MCF 10A (cell line): ENCODE measurements around the gene TIMM22. TPM values are rescaled to one million over a fixed set of nuclear protein-coding genes. Genes with fewer than 3 reads are reported as not detected.

Source experiments
- BruUV-seq: library from RNA; stranded (reverse); fragments of 400-500 nt; replicated peaks from 2 replicates; lab custom pipeline; 2021; lab: Mats Ljungman, UMichigan
- CTCF ChIA-PET: fragments of 300-600 bp; sonication (Branson Sonifier 250); formaldehyde crosslinking; extraction: SDS; loops from one replicate; lab custom pipeline; 2021; ENCODE audit warnings: antibody characterized with exemption, inconsistent platforms; lab: Yijun Ruan, JAX
- POLR2A ChIA-PET: fragments of 300-600, 350-650 bp; sonication (Branson Sonifier 250); formaldehyde crosslinking; extraction: SDS; loops from one replicate; lab custom pipeline; 2020; ENCODE audit warnings: antibody characterized with exemption, inconsistent platforms; lab: Yijun Ruan, JAX
- DNase-seq: peaks from one replicate; pipeline ENCODE4 v3.0.0-alpha.2; 2018; ENCODE audit not compliant: unreplicated experiment
- H3K27ac Mint-ChIP-seq: one replicate; pipeline ENCODE4 v1.8.0; 2022; ENCODE audit warnings: mild to moderate bottlenecking, low read depth, mixed read lengths; ENCODE audit not compliant: unreplicated experiment
- H3K27me3 Mint-ChIP-seq: one replicate; pipeline ENCODE4 v1.8.0; 2022; ENCODE audit warnings: mixed read lengths; ENCODE audit not compliant: insufficient read depth, unreplicated experiment
- H3K36me3 Mint-ChIP-seq: one replicate; pipeline ENCODE4 v1.8.0; 2022; ENCODE audit warnings: mild to moderate bottlenecking, moderate library complexity, mixed read lengths; ENCODE audit not compliant: insufficient read depth, unreplicated experiment
- H3K4me1 Mint-ChIP-seq: one replicate; pipeline ENCODE4 v1.8.0; 2022; ENCODE audit warnings: mixed read lengths; ENCODE audit not compliant: insufficient read depth, unreplicated experiment
- H3K4me3 Mint-ChIP-seq: one replicate; pipeline ENCODE4 v1.8.0; 2022; ENCODE audit warnings: mild to moderate bottlenecking, moderate library complexity, mixed read lengths; ENCODE audit not compliant: unreplicated experiment
- H3K9me3 Mint-ChIP-seq: one replicate; pipeline ENCODE4 v1.8.0; 2022; ENCODE audit warnings: mixed read lengths; ENCODE audit not compliant: unreplicated experiment
- intact Hi-C: fragments of 100-400 bp; cut with micrococcal nuclease; formaldehyde crosslinking; loops from 2 replicates; pipeline ENCODE4 v1.14.1; 2022
- microRNA-seq: library from miRNA; unstranded; fragments of <30 nt; microRNA quantifications from one replicate; pipeline ENCODE4 v1.2.0, GENCODE V29; 2022
- total RNA-seq: library from RNA; stranded (reverse); gene quantifications from 2 replicates; pipeline ENCODE4 v1.2.3, GENCODE V29; 2022
- TF ChIP-seq, protein P1 (sequence below): fragments of 200-600 bp; IDR thresholded peaks from one replicate; pipeline ENCODE4 v1.8.0; 2022; ENCODE audit warnings: antibody characterized with exemption, mild to moderate bottlenecking; ENCODE audit not compliant: unreplicated experiment

Gene TIMM22
- total RNA-seq, 1 experiment from 2014 or later, result 16.6 TPM

DNA sequence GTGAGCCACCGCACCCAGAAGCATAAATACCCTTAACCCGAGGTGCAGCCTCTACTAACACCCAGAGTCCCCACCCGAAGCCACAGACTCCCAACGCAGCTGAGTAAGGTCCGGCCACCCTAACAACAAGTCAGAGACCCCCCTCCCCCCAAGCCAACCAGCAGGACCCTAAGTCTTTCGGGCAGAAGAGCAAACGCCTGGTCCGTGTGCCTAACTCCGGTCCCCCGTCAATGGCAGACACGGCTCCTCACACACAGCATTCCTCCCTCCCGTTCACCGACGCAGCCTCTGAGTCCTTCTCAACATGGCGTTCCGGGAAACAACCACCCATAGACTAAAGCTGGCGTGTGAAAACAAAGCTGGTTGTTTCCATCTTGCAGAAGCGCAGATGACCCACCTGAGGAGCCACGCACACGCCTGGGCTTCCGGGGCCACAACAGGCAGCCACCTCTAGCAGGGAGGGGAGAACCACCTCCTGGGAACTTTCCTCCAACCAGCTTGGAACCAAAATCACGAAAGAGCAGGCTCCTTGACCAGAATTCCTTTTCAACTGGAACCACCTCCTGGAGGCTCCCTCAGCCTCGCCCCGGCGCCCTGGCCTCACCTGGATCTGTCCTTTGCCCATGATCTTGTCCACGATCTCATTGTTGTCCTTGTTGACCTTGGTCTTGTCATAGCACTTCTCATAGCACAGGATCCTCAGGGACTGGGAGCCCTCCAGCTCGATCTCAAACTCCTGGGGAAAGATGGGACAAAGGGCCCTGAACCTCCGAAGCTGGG is 52.7 kb downstream of the TIMM22 start:
- Mint-ChIP-seq H3K36me3 (peaks cover 8% of the 10 kb centered on the region), H3K27me3 (no peaks in the 10 kb centered on the region), H3K9me3 (no peaks in the 10 kb centered on the region), H3K27ac (no peak overlapping the region), H3K4me1 (no peaks in the 10 kb centered on the region), H3K4me3 (no peak overlapping the region)
- intact Hi-C loops, result no loop called here
- no TSS peak for BruUV-seq
- DNase-seq, result no peak
- CTCF ChIA-PET, result interaction anchor here (0.7 to 2.4 kb wide), 2 partner anchors 10 to 106 kb away, joined by 3 to 8 read pairs; no protein-coding TSS in a partner anchor
- POLR2A ChIA-PET, result interaction anchor here (0.7 kb wide), 1 partner anchor 297 kb away, joined by 3 read pairs; the partner anchor contains the start of gene GEMIN4
- TF ChIP-seq, protein P1, sequence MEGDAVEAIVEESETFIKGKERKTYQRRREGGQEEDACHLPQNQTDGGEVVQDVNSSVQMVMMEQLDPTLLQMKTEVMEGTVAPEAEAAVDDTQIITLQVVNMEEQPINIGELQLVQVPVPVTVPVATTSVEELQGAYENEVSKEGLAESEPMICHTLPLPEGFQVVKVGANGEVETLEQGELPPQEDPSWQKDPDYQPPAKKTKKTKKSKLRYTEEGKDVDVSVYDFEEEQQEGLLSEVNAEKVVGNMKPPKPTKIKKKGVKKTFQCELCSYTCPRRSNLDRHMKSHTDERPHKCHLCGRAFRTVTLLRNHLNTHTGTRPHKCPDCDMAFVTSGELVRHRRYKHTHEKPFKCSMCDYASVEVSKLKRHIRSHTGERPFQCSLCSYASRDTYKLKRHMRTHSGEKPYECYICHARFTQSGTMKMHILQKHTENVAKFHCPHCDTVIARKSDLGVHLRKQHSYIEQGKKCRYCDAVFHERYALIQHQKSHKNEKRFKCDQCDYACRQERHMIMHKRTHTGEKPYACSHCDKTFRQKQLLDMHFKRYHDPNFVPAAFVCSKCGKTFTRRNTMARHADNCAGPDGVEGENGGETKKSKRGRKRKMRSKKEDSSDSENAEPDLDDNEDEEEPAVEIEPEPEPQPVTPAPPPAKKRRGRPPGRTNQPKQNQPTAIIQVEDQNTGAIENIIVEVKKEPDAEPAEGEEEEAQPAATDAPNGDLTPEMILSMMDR, result no peak

DNA sequence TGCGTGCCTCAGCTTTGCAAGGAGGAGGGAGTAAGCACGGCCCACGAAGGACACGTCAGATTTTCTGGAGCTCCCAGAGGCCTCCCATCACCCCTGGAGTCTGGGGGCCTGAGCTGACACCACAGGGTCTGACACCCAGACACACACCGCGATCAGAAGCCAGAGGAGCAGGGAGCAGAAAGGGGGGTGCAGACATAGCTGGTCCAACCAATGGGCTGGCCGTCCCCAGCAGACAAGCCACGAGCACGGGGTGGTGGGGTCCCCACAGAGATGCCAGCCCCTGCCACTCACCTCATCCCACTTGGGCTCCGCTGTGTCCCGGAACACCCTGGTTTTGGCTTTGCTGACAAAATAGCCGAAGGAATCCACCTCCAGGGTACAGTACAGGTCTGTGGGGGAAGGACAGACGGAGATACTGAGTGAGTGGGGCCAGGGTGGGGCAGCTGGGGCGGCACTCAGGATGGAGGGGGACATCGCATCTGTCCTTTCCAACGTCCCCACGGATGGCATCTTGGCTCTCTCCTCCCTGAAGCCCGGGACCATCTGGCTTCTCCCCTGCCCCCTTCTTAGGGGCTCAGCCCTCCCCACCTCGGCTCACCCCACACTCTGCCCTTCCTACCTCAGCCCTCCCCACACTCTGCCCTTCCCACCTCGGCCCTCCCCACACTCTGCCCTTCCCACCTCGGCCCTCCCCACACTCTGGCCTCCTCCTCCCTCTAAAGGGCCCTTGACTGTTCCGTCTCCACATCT is 53.5 kb downstream of the TIMM22 start:
- no peaks in the 10 kb centered on the region for H3K27me3 Mint-ChIP-seq
- no peaks in the 10 kb centered on the region for H3K4me1 Mint-ChIP-seq

DNA sequence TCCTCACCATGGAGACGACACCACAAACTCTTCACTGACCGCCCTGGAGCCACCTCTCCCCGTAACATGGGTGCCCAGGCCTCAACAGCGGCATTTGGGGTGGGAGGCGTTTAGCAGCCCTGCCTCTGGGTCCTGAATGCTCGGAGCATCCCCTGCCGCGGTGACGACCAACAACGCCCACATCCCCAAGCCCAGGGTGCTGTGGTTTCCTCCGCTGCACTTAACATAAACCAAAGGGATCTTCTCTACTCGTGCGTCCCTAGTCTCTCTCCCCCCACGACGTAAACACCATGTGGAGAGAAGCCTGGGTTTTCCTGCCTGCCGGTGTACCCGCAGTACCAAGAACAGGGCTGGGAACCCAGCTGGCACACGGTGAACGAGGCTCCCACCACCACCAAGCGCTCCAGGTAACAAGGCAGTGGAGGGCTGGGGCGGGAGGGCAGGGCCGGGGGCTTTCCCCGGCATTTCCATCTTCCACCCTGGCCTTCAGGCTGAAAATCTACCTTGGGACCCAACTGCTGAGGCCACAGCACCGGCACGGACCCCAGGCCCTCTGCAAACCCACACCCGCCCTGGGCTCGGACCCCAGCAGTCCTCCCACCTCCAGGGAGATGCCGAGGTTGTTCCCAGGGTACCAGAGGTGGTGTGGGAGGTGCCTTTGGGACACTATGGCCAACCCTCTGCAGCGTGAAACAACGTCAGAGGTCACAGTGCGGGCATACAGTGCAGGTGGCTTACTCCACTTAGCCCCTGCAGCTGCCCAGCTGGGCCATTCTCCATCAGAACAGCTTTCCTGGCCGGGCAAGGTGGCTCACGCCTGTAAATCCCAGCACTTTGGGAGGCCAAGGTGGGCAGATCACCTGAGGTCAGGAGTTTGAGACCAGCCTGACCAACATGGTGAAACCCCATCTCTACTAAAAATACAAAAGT is 54.3 kb downstream of the TIMM22 start:
- H3K27me3 Mint-ChIP-seq, result no peaks in the 10 kb centered on the region
- ChIA-PET POLR2A (no interaction called here), CTCF (interaction anchor here (0.7 kb wide), 1 partner anchor 47 kb away, joined by 3 read pairs; no protein-coding TSS in a partner anchor)
- H3K4me3 Mint-ChIP-seq, result no peak overlapping the region
- DNase-seq, result no peak
- H3K9me3 Mint-ChIP-seq, result no peaks in the 10 kb centered on the region
- H3K4me1 Mint-ChIP-seq, result no peaks in the 10 kb centered on the region
- intact Hi-C loops, result no loop called here
- TF ChIP-seq, protein P1, result no peak
- peaks cover 14% of the 10 kb centered on the region for H3K36me3 Mint-ChIP-seq
- H3K27ac Mint-ChIP-seq, result no peak overlapping the region
- BruUV-seq, result no TSS peak

More for the DNA sequence above, 53.5 kb downstream of the TIMM22 start:
- BruUV-seq, result no TSS peak
- Mint-ChIP-seq H3K9me3 (no peaks in the 10 kb centered on the region), H3K27ac (no peak overlapping the region), H3K36me3 (peaks cover 14% of the 10 kb centered on the region), H3K4me3 (no peak overlapping the region)
- intact Hi-C loops, result no loop called here
- CTCF ChIA-PET, result interaction anchor here (0.7 kb wide), 1 partner anchor 107 kb away, joined by 3 read pairs; no protein-coding TSS in a partner anchor
- POLR2A ChIA-PET, result no interaction called here
- TF ChIP-seq, protein P1, result no peak
- no peak for DNase-seq

Small RNA genes within 50 kb of the gene (microRNA-seq; reads per million reads assigned to microRNA genes)
- 0.66 reads per million for gene MIR3183

Other genes starting within 250 kb of the TIMM22 start
- gene GEMIN4, start 244.9 kb upstream of the TIMM22 start, total RNA-seq, result 19.5 and 24.1 TPM in 2 replicates
- gene GLOD4, start 214.8 kb upstream of the TIMM22 start, total RNA-seq, result 59.0 and 62.6 TPM in 2 replicates
- 19.4 and 25.1 TPM in 2 replicates for gene MRM3, start 214.8 kb upstream of the TIMM22 start, total RNA-seq
- gene NXN, start 17.4 kb upstream of the TIMM22 start, total RNA-seq, result 36.8 and 57.3 TPM in 2 replicates
- gene ABR, start 182.9 kb downstream of the TIMM22 start, total RNA-seq, result 44.7 and 54.2 TPM in 2 replicates